ENCODE results near the gene UBR7.
"Not testable (repeated sequence)": the region's sequence is repeated elsewhere in the genome, so short reads cannot be mapped to it uniquely, and the experiment has no call there.

The UBR7 gene, protein sequence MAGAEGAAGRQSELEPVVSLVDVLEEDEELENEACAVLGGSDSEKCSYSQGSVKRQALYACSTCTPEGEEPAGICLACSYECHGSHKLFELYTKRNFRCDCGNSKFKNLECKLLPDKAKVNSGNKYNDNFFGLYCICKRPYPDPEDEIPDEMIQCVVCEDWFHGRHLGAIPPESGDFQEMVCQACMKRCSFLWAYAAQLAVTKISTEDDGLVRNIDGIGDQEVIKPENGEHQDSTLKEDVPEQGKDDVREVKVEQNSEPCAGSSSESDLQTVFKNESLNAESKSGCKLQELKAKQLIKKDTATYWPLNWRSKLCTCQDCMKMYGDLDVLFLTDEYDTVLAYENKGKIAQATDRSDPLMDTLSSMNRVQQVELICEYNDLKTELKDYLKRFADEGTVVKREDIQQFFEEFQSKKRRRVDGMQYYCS

DNA sequence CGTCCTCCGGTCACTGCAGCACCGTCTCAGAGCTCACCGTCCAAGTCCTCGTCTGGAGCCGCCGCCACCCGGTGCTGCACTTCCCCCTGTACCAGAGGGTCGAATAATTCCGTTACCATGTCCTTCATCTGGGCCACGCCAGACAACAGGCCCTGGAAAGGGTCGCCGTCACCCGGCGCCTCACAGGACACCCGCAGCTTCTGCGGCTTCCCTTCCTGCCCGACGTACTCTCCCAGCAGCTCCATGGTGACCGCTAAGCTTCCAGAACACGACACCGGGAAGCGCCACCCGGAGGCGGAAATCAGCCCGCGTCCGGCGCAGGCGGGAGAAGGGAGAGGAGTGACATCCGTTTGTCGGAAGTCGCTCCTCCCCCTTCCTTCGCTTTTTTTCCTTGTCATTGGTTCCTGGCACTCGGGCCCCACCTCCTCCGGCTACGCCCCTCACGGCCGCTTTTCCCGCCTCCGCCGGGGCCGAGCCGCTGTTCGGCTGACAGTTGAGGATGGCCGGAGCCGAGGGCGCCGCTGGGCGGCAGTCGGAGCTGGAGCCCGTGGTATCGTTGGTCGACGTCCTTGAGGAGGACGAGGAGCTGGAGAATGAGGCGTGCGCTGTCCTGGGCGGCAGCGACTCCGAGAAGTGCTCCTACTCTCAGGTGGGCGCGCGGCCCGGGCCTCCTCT, at the start of gene UBR7, which contains the start of gene GON7:
TSS of gene UBR7 (plus strand) at position 464 of the 675 bp plus-strand sequence. CDS start at position 500, 36 bp downstream.
TSS of gene GON7 (minus strand) at position 273 of the 675 bp plus-strand sequence. CDS start at position 245, 28 bp downstream.
- Histone ChIP-seq H3K9me2 (ENCODE audit: low read depth, low read length) (no peaks in the 10 kb centered on the region), H3K79me2 (ENCODE audit: insufficient read depth, low read length) (peaks cover 62% of the 10 kb centered on the region)

DNA sequence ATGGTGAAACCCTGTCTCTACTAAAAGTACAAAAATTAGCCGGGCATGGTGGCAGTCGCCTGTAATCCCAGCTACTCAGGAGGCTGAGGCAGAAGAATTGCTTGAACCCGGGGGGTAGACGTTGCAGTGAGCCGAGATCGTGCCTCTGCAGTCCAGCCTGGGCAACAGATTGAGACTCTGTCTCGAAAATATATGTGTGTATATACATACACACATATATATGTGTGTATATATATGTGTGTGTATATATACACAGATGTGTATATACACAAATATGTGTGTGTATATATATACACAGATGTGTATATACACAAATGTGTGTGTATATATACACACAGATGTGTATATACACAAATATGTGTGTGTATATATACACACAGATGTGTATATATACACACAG, 48.7 kb upstream of the UBR7 start:
- H3K9ac ChIP-seq (ENCODE audit: low read length); H4K20me1 ChIP-seq (ENCODE audit: insufficient read depth, low read length); H2AFZ ChIP-seq (ENCODE audit: low read length): not testable (repeated sequence)

More for the DNA sequence above, at the start of gene UBR7, which contains the start of gene GON7:
- peak within 1 kb of the TSS; percentile 98 for H3K4me2 ChIP-seq (ENCODE audit: low read length)
- no peak within 1 kb of the TSS for H2AFZ ChIP-seq (ENCODE audit: low read length)
- H3K9ac ChIP-seq (ENCODE audit: low read length), result peak within 1 kb of the TSS; percentile 93
- H3K27me3 ChIP-seq (ENCODE audit: insufficient read depth, low read length), result no peaks in the 10 kb centered on the region
- H3K9me3 ChIP-seq (ENCODE audit: low read length), result no peaks in the 10 kb centered on the region
- H3K4me3 ChIP-seq (ENCODE audit: low read depth, low read length, poor library complexity, severe bottlenecking), result peak within 1 kb of the TSS; percentile 95
- no peaks in the 10 kb centered on the region for H4K20me1 ChIP-seq (ENCODE audit: insufficient read depth, low read length)
- H3K27ac ChIP-seq (ENCODE audit: low read depth, low read length, poor library complexity, severe bottlenecking), result peak within 1 kb of the TSS; percentile 62
- H3F3A ChIP-seq (ENCODE audit: insufficient read depth, low read length), result no peaks in the 10 kb centered on the region
- H3K4me1 ChIP-seq (ENCODE audit: insufficient read depth, low read length, severe bottlenecking), result peaks cover 60% of the 10 kb centered on the region
- H3K36me3 ChIP-seq (ENCODE audit: insufficient read depth, low read length), result peaks cover 40% of the 10 kb centered on the region
- TF ChIP-seq, protein P1, sequence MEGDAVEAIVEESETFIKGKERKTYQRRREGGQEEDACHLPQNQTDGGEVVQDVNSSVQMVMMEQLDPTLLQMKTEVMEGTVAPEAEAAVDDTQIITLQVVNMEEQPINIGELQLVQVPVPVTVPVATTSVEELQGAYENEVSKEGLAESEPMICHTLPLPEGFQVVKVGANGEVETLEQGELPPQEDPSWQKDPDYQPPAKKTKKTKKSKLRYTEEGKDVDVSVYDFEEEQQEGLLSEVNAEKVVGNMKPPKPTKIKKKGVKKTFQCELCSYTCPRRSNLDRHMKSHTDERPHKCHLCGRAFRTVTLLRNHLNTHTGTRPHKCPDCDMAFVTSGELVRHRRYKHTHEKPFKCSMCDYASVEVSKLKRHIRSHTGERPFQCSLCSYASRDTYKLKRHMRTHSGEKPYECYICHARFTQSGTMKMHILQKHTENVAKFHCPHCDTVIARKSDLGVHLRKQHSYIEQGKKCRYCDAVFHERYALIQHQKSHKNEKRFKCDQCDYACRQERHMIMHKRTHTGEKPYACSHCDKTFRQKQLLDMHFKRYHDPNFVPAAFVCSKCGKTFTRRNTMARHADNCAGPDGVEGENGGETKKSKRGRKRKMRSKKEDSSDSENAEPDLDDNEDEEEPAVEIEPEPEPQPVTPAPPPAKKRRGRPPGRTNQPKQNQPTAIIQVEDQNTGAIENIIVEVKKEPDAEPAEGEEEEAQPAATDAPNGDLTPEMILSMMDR (IDR thresholded peaks at IDR 0.05; ENCODE audit: low read length), result no peak
- TF ChIP-seq EZH2 (IDR thresholded peaks at IDR 0.05; ENCODE audit: borderline replicate concordance, low read length), result no peak

DNA sequence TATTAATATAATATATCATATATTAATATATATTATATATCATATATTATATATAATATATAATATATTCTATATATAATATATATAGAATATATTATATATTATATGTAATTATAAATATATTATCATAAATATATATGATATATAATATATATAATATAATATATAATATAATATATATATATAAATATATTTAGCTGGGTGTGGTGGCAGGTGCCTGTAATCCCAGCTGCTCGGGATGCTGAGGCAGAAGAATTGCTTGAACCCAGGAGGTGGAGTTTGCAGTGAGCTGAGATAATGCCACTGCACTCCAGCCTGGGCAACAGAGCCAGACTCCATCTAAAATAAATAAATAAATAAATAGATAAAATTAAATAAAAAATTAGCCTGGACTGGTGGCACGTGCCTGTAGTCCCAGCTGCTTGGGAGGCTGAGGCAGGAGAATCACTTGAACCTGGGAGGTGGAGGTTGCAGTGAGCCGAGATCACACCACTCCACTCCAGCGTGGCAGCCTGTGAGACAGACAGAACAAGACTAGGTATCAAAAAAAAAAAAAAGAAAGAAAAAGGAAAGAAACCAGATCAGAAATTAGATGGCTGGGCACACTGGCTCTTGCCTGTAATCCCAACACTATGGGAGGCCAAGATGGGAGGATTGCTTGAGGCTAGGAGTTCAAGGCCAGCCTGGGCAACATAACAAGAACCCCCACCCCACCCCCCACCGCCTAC, 47.3 kb upstream of the UBR7 start:
- H3K4me3 ChIP-seq (ENCODE audit: low read depth, low read length, poor library complexity, severe bottlenecking), result not testable (repeated sequence)

More for the DNA sequence above, 48.7 kb upstream of the UBR7 start:
- H3F3A ChIP-seq (ENCODE audit: insufficient read depth, low read length); H3K4me2 ChIP-seq (ENCODE audit: low read length); H3K9me3 ChIP-seq (ENCODE audit: low read length); H3K36me3 ChIP-seq (ENCODE audit: insufficient read depth, low read length); H3K9me2 ChIP-seq (ENCODE audit: low read depth, low read length); H3K27me3 ChIP-seq (ENCODE audit: insufficient read depth, low read length); H3K4me3 ChIP-seq (ENCODE audit: low read depth, low read length, poor library complexity, severe bottlenecking); H3K79me2 ChIP-seq (ENCODE audit: insufficient read depth, low read length); H3K4me1 ChIP-seq (ENCODE audit: insufficient read depth, low read length, severe bottlenecking); H3K27ac ChIP-seq (ENCODE audit: low read depth, low read length, poor library complexity, severe bottlenecking): not testable (repeated sequence)

DNA sequence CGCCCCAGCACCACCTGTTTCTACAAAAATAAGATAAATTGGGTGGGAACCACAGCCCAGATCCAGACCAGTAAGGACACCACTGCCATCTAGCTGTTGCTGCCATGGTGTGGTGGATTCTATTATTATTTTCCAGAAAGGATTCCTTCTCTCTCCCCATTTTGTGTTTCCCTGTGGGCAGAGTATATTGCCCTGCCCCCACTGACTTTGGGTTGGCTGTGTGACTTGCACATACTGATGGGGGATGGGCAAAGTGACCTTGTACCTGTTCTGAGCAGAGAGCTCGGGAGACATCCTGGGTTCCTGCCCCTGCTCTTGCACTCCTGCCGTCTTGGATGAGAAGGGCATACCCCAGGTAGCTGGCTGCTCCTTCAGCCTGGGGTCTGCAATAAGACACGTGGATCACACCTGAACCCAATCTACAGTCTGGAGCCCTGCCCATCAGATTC, 46.7 kb upstream of the UBR7 start:
- peaks cover 4% of the 10 kb centered on the region for H3K4me1 ChIP-seq (ENCODE audit: insufficient read depth, low read length, severe bottlenecking)
- no peaks in the 10 kb centered on the region for H3K9me2 ChIP-seq (ENCODE audit: low read depth, low read length)
- H3K4me3 ChIP-seq (ENCODE audit: low read depth, low read length, poor library complexity, severe bottlenecking), result no peak overlapping the region
- H3K79me2 ChIP-seq (ENCODE audit: insufficient read depth, low read length), result no peaks in the 10 kb centered on the region
- H3K27ac ChIP-seq (ENCODE audit: low read depth, low read length, poor library complexity, severe bottlenecking), result no peak overlapping the region
- no peak overlapping the region for H3K9ac ChIP-seq (ENCODE audit: low read length)
- H3K9me3 ChIP-seq (ENCODE audit: low read length), result no peaks in the 10 kb centered on the region
- no peaks in the 10 kb centered on the region for H3K36me3 ChIP-seq (ENCODE audit: insufficient read depth, low read length)
- H2AFZ ChIP-seq (ENCODE audit: low read length), result no peak overlapping the region
- TF ChIP-seq EZH2 (IDR thresholded peaks at IDR 0.05; ENCODE audit: borderline replicate concordance, low read length), result no peak
- TF ChIP-seq, protein P1 (IDR thresholded peaks at IDR 0.05; ENCODE audit: low read length), result peak; percentile 50
- H3F3A ChIP-seq (ENCODE audit: insufficient read depth, low read length), result no peaks in the 10 kb centered on the region
- no peak overlapping the region for H3K4me2 ChIP-seq (ENCODE audit: low read length)
- no peaks in the 10 kb centered on the region for H4K20me1 ChIP-seq (ENCODE audit: insufficient read depth, low read length)
- no peaks in the 10 kb centered on the region for H3K27me3 ChIP-seq (ENCODE audit: insufficient read depth, low read length)

More for the DNA sequence above, 47.3 kb upstream of the UBR7 start:
- H3K9me2 ChIP-seq (ENCODE audit: low read depth, low read length); H3K36me3 ChIP-seq (ENCODE audit: insufficient read depth, low read length); H2AFZ ChIP-seq (ENCODE audit: low read length); H3F3A ChIP-seq (ENCODE audit: insufficient read depth, low read length); H3K27me3 ChIP-seq (ENCODE audit: insufficient read depth, low read length); H3K27ac ChIP-seq (ENCODE audit: low read depth, low read length, poor library complexity, severe bottlenecking); H3K79me2 ChIP-seq (ENCODE audit: insufficient read depth, low read length); H3K9ac ChIP-seq (ENCODE audit: low read length); H4K20me1 ChIP-seq (ENCODE audit: insufficient read depth, low read length); H3K9me3 ChIP-seq (ENCODE audit: low read length); H3K4me1 ChIP-seq (ENCODE audit: insufficient read depth, low read length, severe bottlenecking); H3K4me2 ChIP-seq (ENCODE audit: low read length): not testable (repeated sequence)

Measured in OCI-LY1 (cell line).